ENCODE measurements around the gene SVEP1.
A peak's percentile ranks its signal among the peaks of the same experiment; 100 is the strongest.
"Not testable (repeated sequence)": the region's sequence is repeated elsewhere in the genome, so short reads cannot be mapped to it uniquely, and the experiment has no call there.

Gene SVEP1

DNA sequence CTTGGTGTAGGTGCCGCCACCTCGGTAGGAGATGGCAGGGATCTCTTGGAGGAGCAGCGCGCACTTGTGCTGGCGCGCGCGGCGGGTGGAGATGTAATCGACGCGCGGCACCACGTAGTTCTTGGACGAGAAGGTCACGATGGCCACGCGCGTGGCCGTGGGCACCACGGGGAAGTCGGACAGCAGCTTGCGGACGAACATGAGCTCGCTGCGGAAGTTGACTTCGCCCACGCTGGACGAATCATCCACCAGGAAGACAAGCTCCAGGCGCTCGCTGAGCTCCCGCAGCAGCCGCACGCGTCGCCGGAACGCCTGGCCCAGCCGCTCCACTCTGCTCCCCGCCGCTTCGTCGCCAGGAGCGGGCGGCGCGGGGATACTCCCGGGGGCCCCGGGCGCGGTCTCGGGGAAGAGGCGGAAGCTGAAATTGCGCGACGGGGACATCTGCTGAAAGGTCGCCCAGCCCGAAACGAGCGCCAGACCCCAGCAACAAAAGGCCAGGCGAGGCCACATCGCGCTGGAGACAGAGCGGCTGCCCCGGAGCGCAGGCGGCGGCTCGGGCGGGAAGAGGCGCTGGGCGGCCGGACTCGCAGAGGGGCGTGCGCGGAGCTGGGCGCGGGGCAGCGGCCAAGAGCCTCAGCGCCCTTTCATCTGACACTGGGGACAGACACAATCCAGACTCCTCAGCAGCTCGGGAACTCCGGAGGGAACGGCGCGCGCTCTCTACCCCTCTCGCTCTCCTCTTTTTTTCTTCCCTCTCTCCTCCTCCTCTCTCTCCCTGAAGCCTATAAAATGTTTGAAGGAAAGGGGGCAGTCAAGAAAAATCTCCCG lies at the start of gene SVEP1:
Gene SVEP1 (minus strand): TSS at position 708 of the 828 bp plus-strand sequence. CDS start 198 bp downstream, at position 510.
- DNase-seq, result no peak

DNA sequence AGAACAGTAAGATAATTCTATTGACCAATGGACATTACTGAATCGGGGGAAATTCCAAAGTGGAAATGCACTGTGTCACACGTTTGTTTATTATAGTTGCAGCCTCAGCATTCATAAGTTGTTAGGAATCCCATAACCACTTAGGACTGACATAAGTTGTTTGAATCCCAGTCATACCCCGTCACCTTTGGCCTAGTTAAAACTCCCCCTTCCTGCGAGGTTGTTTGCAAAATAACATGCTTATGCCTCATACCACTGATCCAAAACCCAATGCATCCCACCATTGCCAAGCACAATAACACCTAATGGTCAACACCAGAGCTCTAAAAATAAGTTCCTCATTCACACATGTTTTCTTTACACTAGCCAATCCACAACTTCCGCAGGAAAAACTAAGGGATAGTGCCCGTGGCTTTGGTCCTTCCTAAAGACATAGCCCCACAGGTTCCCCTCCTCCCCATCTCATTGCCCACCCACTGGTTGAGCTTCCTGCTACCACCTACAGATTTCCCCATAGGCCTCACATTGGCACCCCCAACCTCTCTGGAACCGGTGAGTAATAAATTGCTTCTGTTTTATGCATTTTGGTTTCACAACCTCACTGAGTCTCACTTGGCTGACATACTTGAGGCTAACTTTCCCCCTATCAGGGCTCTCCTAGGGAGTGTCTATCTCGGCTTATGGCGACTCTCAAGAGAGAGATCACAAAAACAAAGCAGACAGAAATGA lies 46.7 kb upstream of the SVEP1 start:
- DNase-seq, result no peak

DNA sequence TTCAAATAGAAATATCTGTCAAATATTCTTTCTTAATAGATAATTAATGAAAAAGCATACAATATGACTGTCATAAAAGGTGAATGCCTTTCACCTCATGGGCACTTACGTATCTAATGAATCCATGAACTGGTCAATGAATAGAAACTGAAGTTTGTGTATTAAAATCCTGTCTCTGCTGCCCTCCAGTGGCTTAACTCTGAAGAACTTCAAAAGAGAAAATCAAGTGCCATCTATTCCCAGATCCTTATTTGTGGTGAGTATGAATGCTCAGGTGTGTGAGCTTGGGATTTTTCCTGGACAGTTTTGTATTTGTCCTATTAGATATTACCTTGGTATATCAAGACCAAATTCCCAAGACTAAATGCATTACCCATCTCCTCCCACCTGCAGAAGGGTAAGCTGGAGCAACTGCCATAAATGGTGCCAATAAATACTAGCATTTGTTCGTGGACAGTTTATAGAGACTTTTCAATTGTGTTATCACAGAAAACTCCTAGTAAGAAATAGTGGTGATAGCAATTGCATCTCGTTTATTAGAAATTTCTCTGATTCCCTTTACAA lies 44.0 kb upstream of the SVEP1 start:
- peak; percentile 79 for DNase-seq

DNA sequence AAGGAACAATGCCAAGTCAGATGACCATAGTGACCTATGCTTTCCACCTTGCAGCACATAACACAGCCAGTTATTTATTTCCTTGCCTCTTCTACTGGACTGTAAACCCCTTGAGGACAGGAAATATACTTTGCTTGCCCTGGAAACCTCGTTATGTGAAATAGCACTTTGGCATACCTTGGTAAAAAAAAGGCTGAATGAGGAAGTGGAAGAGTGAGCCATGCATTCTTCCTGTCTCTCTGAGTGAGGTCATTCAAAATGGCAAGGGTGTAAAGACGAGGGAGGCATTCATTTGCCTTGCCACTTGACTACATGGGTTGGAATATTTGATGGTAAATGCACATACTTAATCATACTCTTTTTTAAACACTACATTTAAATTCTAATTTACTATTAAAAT lies 42.8 kb upstream of the SVEP1 start:
- no peak for DNase-seq

DNA sequence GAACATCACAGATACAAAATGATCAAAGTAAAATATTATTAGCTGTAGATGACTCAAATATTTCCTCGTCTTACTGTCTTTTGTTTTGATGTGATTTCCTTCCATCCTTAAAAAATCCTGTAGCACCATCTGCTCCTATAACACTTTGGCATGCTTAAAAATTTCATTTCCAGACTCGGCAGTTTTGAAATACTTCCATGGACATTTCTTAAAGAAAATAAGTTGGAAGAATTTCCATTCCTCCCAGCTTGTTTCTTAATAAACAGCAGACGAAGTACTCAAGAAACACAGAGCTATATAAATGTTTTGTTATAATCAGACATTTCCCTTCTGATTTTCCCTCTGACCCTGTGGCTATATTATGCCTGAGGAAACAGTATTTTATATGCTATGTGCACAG lies 41.2 kb upstream of the SVEP1 start:
- no peak for DNase-seq

DNA sequence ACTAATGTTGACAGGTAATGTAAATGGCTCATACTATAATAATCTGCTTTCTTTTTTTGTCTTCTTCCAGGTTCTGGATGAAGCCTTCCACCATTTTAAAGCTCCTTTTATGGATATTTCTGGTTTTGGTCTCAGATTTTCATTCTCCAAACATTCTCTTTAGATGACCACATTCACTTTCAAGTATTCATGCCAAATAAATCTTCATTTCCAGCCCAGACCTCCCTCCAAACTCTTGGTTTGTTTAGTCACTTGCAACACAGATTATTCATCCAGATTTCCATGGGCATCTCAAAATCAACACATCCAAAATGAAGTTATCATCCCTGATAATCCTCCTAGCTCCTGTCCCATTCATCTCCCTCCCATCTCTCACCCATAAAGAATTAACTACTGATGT lies 40.3 kb upstream of the SVEP1 start:
- no peak for DNase-seq

DNA sequence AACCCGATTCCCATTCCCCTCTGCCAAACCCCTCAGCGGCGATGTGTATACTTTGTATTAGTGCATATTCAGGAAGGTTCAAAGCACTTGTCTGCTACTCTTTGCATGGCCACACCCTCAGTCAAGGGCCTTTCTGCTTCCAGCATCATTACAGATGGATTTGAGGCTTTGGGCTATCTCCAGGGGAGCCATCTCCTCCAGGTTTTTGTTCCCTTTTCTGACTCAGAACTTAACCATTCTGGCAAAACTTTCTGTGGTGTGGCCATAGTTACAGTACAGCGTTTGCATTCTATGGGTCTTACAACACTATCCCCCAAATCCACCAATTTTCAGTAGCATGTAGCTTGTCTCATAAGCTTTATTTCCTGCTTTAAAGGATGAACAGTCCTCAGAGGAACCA lies 36.0 kb upstream of the SVEP1 start:
- no peak for DNase-seq

DNA sequence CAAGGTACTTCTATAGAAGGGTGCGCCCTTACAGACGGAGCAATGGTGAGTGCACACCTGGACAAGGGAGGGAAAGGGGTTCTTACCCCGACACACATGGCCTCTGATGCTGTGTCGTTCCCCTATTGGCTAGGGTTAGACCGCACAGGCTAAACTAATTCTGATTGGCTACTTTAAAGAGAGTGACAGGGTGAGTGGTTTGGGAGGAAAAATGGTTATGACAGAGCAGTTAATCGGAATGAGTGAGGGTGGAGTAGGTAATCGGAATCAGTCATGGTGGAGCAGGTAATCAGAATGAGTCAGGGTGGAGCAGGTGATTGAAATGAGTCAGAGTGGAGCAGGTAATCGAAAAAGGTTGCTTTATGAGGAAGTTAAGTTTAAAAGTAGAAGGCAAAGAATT lies 35.0 kb upstream of the SVEP1 start:
- DNase-seq, result not testable (repeated sequence)

DNA sequence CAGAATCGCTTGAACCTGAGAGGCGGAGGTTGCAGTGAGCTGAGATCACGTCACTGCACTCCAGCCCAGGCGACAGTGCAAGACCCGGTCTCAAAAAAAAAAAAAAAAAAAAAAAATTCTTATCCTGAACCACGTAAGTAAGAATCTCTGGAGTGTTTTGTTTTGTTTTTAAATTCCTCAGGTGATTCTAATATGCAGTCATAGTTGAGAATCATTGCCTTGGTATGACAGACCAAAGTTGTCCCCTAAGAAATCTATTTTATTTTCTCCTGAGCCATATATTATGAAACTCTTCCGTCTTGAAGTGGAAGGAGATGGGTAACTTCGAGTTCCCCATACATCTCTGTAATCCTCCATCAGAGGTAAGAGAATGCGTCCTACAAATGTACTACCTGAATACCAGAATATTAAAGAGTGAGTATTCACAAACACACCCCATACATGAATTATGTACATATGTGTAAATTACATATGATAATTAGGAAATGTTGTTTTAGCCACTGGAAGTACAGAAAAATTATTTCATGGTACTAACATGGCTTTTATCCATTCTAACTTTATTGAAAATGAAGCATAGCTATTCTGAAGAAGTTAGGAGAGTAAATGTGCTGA lies 26.7 kb upstream of the SVEP1 start:
- DNase-seq, result no peak

DNA sequence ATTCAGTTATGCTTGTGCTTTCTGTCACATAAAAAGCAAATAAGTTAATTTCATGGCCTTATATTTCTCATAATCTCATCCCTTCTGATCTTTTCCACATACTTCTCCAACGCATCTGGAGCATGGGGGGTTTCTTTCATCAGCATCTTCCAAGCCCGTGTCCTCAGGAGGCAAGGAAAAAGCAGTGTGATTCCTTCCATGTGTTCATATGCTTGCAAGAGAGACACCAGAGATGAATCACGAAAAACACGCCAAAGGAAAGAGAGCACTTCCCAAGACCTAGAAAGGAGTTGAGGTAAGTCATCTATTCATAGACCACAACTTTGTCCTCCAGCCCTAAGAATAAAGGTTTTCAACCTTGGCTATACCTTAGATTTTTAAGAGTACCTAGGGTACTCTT lies 26.0 kb upstream of the SVEP1 start:
- DNase-seq, result no peak

DNA sequence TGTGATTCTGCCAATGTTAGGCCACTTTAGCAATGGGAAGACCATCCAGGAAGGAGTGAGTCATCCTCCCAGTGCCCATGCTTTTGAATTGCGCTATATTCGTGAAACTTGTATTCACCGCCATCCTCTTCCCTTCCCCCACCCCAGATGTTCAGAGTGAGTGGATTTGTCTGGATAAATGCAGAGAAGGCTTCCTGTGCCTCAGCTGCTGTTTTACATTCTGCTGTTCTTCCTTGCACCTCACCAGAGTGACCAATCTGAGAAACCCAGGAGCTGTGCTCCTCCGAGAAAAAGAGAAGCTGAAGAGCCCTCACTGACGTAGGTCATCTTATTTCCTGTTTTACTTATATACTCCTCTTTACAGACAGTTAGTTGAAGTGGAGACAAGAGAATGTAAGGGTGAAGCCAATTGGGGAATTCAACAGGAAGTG lies 24.6 kb upstream of the SVEP1 start:
- peak; percentile 13 for DNase-seq

DNA sequence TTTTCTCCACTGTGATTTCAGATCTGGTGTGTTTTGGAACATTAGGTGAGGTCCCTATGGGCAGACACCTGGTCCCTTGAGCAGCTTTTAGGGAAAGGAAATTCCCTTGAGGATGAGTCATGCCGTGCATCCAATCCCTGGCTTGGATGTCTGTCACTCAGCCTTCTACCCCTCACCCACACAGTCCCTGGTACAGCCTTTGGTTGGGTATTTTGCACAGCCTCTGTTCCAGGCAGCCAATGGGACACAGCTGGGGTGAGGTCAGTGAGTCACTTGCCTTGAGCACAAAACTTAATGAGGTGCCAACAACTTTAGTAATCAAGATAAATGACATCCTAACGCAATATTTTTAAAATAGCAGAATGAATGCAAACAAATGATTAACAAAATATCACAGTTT lies 22.7 kb upstream of the SVEP1 start:
- no peak for DNase-seq

DNA sequence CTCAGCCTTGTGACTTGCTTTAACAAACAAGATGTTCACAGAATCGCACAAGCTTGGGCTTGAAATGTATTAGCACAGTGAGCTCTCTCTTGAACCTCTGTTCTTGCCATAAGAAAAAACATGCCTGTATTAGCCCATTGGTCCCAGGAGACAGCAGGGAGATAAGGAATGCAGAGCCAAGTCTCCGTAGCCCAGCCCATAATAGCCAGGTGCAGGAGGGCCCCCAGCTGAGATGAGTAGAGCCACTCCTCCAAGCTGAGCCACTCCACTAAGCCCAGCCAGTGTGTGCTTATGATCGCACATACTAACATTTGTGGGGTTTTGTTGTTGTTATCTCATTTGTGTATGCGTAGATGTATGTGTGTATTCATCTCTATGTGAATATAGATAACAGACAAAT lies 21.6 kb upstream of the SVEP1 start:
- no peak for DNase-seq

DNA sequence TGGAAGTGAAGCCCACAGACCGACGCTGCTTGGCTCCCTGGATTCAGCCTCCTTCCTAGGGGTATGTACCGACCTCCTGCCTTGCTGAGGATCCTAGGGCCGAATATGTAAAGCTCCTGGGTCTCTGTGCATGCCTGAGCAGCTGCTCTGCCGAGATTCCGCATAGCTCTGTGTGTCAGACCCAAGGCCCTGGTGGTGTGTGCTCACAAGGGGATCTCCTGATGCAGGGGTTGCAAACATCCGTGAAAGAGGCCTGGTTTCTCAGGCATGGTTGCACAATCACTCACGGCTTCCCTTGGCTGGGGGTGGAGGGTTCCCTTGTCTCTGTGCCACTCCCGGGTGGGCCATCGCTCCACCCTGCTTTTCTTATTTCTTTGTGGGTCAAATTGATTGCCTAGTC lies 19.9 kb upstream of the SVEP1 start:
- no peak for DNase-seq

DNA sequence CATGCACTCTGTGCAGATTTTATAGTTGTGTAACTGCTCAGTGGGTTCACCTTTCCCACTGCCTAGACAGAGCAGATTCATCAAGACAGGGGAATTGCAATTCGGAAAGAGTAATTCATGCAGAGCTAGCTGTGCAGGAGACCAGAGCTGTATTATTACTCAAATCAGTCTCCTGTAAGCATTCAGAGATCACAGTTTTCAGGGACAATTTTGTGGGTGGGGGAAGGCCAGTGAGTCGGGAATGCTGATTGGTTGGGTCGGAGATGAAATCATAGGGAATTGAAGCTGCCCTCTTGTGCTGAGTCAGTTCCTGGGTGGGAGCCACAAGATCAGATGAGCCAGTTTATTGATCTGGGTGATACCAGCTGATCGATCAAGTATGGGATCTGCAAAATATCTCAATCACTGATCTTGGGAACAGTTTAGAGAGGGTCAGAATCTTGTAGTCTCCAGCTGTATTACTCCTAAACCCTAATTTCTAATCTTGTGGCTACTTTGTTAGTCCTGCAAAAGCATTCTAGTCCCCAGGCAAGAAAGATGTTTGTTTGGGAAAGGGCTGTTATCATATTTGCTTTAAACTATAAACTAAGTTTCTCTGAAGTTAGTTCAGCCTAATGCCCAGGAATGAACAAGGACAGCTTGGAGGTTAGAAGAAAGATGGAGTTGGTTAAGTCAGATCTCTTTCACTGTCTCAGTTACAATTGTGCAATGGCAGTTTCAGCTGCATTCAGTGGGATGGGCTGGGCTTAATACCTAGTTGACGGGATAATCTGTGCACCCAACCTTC lies 12.7 kb upstream of the SVEP1 start:
- no peak for DNase-seq

DNA sequence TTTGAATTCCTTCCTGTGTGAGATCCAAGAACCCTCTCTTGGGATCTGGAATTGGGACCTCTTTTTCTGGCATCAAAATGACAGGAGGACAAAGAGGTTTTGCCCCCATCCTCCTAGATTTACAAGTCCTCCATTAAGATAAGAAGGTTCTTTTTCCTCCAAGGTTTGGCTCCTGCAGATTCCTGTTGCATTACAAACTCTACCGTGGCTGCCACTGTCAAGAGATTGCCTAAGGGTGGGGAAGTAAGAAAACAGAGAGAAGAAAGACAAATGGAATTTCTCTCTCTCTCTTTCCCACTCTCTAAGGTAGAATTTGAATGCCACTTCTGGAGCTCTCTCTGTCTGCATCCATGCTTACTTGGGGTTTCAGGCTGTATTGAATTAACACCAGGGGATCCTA lies 12.0 kb upstream of the SVEP1 start:
- no peak for DNase-seq

DNA sequence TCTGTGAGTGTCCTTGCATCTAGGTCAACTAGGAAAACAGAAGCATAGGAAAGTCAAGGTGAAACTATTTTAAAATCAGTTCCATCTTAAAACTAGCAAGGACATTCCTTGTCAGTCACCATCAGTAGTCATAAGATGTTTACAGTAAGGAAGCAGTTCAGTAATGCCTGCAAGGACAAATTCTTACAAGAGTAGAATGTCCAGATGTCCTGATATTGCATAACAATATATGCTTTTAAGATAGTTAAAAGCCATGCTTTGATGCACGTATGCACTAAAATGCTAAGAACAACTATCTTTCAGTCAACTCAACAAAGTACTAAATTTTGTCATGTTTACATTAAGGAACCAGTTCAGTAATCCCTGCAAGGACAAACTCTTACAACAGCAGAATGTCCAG lies 11.3 kb upstream of the SVEP1 start:
- no peak for DNase-seq

DNA sequence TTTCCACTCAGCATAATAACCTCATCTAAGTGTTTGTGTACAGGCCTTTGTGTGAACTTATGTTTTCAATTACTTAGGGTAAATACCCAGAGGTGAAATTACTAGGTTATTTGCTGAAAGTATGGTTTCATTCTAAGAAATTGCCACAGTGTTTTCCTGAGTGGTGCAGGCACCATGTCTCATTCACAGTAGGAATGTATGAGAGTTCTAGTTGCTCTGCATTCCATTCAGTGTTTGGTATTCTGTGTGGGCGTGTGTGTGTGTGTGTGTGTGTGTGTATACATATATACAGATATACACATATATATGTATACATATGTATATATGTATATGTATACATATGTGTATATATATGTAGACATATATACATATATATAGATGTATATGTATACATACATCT lies 8.8 kb upstream of the SVEP1 start:
- DNase-seq, result no peak

DNA sequence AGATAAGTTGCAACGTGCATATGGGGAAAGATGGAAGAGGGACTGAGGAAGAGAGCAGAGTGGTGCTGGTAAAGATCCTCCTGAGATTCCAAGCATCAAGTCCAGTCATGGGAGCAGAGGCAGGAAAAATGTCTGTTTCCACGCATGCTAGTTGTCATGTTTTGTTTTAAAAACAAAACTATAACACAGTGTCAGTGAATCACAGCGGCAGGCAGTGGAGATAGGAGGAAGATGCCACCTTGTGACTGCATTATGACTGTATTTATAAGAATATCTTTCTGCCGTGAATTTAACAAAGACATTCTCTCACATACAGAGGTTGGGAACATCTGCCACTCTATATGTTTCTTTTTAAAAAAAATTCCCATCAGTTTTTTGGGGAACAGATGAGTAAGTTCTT lies 3.7 kb upstream of the SVEP1 start:
- no peak for DNase-seq

DNA sequence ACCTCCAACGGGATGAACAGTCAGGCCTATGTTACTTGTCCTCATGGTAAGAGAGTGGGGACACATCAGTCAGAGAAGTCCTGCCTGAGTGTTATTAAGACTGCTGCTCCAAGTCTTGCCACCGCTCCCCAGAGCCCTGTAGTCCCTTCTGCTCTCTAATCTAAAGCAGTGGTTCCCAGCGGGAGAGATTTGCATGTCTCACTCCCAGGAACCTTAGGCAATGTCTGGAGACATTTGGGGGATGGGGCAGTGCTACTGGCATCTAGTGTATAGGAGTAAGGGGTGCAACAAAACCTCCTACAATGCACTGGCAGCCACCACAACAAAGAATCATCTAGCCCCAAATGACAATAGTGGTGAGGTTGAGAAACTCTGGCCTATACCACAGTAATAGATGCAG lies 2.6 kb upstream of the SVEP1 start:
- no peak for DNase-seq

DNA sequence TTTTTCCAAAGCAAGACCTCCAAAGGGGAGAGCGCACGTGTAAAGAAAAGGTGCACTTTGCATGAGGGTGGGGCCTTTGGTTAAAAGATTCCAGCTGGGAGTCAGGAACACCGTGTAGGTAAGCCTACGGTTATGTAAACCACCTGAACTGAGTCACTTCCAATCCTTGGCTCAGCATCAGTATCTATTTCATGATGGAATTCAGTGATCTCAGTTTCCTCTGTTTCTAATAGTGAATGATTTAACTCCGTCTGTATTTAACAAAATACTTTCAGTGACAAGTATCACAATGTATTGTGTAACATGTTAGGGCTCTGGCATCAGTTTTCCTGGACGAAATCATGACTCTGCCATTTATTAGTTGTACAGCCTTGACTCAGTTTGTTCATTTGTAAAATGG lies 1.3 kb upstream of the SVEP1 start:
- DNase-seq, result no peak

DNA sequence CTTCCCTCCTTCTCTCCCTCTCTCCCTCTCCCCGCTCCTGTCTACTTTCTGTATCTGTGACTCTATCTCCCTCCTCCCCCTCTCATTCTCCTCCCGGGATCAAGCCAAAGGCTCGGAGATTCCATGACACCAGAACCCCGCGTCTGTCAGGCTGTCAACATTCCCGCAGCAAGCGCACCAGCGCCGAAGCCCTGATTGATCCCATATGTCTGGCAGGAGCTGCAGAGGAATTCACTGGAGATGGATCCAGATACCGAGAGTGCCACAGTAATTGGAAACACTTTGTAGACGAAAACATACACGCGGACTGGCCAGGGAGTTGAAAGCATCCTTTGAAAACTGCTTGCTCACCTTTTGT lies 300 bp upstream of the SVEP1 start:
- DNase-seq, result no peak

DNA sequence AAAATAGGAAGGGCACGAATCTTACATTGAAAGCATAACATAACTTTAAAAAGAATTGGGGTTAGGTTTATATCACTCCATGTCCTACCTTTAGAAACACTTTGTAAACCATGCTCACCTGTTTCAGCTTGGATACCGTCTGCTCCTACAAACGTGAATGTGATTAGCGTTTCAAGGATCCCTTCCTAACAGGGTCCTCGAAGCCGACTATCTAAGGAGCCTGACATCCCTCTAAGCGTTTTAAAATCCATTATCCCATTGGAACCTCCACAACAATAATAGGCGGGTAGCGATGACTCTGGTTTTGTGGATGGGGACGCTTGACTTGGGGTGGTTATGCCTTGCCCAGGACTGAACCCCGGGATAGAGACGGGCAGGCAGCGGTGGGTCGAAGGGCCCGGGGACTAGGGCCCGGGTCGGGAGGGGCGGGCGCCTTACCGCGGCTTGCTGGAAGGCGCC lies 937 bp downstream of the SVEP1 start:
- DNase-seq, result no peak
